Measurements from ENCODE around the gene FAM228B.

DNA sequence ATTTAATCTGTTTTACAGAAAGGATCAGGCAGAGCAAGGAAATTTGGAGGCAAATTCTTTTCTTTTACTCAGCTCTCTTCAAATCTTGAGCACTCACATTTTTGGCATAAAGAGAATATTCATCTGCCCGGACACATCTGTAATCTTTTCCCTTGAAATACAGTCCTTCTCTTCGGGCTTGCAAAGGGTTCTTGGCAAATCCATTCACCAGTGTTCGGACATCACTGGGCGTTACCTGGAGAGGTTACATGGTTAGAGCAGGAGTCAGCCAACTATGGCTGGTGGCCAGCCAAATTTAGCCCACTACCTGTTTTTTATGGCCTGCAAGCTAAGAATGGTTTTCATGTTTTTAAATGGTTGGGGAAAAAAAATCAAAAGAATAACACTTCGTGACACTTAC, 2.2 kb upstream of the FAM228B start:
- TF ChIP-seq, protein P1, sequence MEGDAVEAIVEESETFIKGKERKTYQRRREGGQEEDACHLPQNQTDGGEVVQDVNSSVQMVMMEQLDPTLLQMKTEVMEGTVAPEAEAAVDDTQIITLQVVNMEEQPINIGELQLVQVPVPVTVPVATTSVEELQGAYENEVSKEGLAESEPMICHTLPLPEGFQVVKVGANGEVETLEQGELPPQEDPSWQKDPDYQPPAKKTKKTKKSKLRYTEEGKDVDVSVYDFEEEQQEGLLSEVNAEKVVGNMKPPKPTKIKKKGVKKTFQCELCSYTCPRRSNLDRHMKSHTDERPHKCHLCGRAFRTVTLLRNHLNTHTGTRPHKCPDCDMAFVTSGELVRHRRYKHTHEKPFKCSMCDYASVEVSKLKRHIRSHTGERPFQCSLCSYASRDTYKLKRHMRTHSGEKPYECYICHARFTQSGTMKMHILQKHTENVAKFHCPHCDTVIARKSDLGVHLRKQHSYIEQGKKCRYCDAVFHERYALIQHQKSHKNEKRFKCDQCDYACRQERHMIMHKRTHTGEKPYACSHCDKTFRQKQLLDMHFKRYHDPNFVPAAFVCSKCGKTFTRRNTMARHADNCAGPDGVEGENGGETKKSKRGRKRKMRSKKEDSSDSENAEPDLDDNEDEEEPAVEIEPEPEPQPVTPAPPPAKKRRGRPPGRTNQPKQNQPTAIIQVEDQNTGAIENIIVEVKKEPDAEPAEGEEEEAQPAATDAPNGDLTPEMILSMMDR (optimal IDR thresholded peaks at IDR 0.05 in 1 of 3, IDR thresholded peaks at IDR 0.05 in 1 of 3, conservative IDR thresholded peaks at IDR 0.05 in 1 of 3; ENCODE audit: extremely low read depth in 1 of 3, insufficient read depth in 2 of 3, low read length in 3 of 3): no peak
- TF ChIP-seq EZH2 (IDR thresholded peaks at IDR 0.05; ENCODE audit: low read length): no peak

Data from keratinocyte (primary cell).